BJ (cell line): ENCODE measurements around the gene BCAS4. TPM values are rescaled to one million over a fixed set of nuclear protein-coding genes. Genes with fewer than 3 reads are reported as not detected.
A peak's percentile ranks its signal among the peaks of the same experiment; 100 is the strongest.

ENCODE experiments used
- CTCF ChIA-PET: fragments of 350-600 bp; formaldehyde crosslinking; extraction: SDS; loops from one replicate; lab custom pipeline; 2021; ENCODE audit warnings: antibody characterized with exemption, inconsistent platforms; lab: Yijun Ruan, JAX
- POLR2A ChIA-PET: fragments of 300-600 bp; sonication (Branson Sonifier 250); formaldehyde crosslinking; extraction: SDS; loops from one replicate; lab custom pipeline; 2021; ENCODE audit warnings: antibody characterized with exemption; lab: Charles Lee
- DNase-seq: peaks from one replicate; pipeline ENCODE4 v3.0.0-alpha.2; 2011; ENCODE audit warnings: low read depth
- H3K27me3 ChIP-seq: 2 replicates; pipeline ENCODE4 v1.6.0; 2011; ENCODE audit warnings: low read length; ENCODE audit not compliant: control insufficient read depth, insufficient read depth
- H3K36me3 ChIP-seq: 2 replicates; pipeline ENCODE4 v1.5.1; 2011; ENCODE audit warnings: low read length; ENCODE audit not compliant: control insufficient read depth, insufficient read depth
- H3K4me3 ChIP-seq: 2 replicates; pipeline ENCODE4 v1.5.1; 2011; ENCODE audit warnings: low read depth, mild to moderate bottlenecking, control low read depth, low read length
- polyA plus RNA-seq: library from polyadenylated mRNA; depleted of rRNA; stranded (reverse); fragments of >200 nt; gene quantifications from 2 replicates; pipeline ENCODE4 v1.2.3, GENCODE V29; 2011
- TF ChIP-seq, protein P1 (sequence below): IDR thresholded peaks from 2 replicates; pipeline ENCODE4 v1.5.1; 2011; ENCODE audit warnings: low read depth, mild to moderate bottlenecking, control low read depth, inconsistent platforms, low read length, moderate library complexity; ENCODE audit not compliant: insufficient read depth

BCAS4 gene
- polyA plus RNA-seq, 1 experiment = 31.6 TPM

DNA sequence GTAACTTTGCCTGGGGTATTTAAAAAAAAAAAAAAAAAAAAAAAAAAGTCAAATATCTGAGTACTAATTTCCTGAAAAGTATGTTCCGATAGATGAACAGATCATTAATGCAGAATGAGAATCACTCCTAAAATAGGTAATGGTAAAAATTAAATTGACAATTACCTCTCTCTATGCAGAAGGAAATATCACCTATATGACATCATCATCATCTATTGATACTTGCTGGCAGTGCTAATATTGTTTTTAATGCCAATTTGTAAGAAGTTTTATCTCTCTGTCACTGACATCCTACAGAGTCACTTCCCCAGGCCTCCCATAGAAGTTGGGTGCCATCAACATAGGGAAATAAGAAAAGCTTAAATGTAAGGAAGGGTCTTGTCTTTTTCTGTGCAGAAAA lies 106.4 kb downstream of the BCAS4 start:
- H3K27me3 ChIP-seq = no peaks in the 10 kb centered on the region
- DNase-seq = no peak
- no peak overlapping the region for H3K4me3 ChIP-seq
- CTCF ChIA-PET = interaction anchor here (2.0 kb wide), 1 partner anchor 11 kb away, joined by 6 read pairs; no protein-coding TSS in a partner anchor
- TF ChIP-seq, protein P1, sequence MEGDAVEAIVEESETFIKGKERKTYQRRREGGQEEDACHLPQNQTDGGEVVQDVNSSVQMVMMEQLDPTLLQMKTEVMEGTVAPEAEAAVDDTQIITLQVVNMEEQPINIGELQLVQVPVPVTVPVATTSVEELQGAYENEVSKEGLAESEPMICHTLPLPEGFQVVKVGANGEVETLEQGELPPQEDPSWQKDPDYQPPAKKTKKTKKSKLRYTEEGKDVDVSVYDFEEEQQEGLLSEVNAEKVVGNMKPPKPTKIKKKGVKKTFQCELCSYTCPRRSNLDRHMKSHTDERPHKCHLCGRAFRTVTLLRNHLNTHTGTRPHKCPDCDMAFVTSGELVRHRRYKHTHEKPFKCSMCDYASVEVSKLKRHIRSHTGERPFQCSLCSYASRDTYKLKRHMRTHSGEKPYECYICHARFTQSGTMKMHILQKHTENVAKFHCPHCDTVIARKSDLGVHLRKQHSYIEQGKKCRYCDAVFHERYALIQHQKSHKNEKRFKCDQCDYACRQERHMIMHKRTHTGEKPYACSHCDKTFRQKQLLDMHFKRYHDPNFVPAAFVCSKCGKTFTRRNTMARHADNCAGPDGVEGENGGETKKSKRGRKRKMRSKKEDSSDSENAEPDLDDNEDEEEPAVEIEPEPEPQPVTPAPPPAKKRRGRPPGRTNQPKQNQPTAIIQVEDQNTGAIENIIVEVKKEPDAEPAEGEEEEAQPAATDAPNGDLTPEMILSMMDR = no peak
- POLR2A ChIA-PET = no interaction called here
- H3K36me3 ChIP-seq = peaks cover 17% of the 10 kb centered on the region

DNA sequence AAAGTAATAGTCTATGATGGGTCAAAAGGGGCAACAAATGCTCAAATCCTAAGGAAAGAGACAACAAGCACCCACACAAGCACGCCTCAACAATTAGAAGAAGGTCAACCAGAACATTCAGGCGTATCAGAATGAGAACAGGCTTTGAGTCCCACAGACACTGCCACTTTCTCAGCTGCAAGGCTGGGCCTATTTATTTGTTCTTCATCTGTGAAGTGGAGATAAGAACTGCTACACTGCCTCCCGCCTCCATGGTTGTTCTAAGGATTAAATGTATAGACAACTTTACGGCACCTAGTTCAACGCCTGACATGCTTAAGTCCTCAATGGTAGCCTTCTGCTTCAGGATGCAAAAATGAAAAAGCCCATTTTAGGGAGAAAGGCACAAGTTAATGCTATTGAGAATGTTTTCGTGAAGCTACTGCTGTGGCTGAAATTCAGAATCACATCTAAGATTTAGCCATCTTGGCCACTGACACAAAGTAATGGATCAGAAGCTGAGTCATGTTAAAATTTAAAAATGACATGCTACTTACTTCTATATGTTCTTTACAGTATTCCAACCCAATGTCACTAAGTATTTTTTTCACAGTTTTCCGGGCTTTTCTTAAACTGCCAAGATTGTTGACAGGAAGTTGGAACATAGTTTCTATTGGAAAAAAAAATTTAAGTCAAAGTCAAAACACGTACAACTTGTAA lies 108.6 kb downstream of the BCAS4 start:
- POLR2A ChIA-PET = no interaction called here
- no peak overlapping the region for H3K4me3 ChIP-seq
- H3K36me3 ChIP-seq = peaks cover 9% of the 10 kb centered on the region
- CTCF ChIA-PET = interaction anchor here (0.8 to 1.5 kb wide), 3 partner anchors 11 to 26 kb away, joined by 3 to 4 read pairs (median 3); no protein-coding TSS in a partner anchor
- TF ChIP-seq, protein P1 = no peak
- H3K27me3 ChIP-seq = no peaks in the 10 kb centered on the region
- no peak for DNase-seq

DNA sequence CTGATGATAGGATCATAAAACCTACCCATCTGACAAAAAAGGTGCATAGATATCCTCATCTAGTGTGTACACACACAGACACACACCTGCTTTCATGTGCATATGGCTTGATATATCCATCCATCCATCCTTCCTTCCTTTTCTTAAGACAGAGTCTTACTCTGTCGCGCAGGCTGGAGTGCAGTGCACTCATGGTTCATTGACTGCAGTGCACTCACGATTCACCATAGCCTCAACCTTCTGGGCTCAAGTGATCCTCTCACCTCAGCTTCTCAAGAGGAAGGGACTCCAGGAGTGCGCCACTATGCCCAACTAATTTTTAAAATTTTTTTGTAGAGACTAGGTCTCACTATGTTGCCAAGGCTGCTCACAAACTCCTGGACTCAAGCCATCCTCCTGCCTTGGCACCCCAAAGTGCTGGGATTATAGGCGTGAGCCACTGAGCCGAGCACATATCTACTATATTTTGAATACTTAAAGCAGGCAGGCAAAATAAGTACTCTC lies 109.3 kb downstream of the BCAS4 start:
- TF ChIP-seq, protein P1 = no peak
- POLR2A ChIA-PET = no interaction called here

DNA sequence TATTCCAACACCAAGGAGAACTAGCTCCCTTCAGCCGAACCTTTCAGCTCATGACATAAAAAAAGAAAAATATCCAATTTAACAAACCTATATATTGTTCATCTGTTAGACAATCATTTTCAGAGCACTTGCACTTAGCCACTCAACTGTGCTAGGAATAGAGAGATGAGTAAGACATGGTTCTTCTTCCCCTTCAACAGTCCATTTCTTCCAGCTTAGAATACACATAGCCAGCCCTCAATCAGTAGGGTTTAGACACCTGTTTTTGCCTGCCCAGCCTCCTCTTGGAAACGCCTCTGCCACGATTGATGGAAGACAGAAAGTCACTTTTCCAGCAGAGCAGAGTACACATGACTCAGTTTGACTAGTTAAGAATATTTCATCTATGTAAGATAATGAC lies 114.6 kb downstream of the BCAS4 start:
- ChIA-PET POLR2A (no interaction called here), CTCF (interaction anchor here (1.2 to 2.8 kb wide), 4 partner anchors 12 to 115 kb away, joined by 4 to 15 read pairs (median 6); partner anchors contain the start of gene BCAS4)
- Histone ChIP-seq H3K27me3 (no peaks in the 10 kb centered on the region), H3K36me3 (peaks cover 2% of the 10 kb centered on the region; the same call in 1 of the 2 replicates), H3K4me3 (no peak overlapping the region)
- TF ChIP-seq, protein P1 = no peak
- DNase-seq = no peak

More for the DNA sequence above, 109.3 kb downstream of the BCAS4 start:
- CTCF ChIA-PET = no interaction called here
- H3K36me3 ChIP-seq = peaks cover 8% of the 10 kb centered on the region
- H3K4me3 ChIP-seq = no peak overlapping the region
- DNase-seq = no peak
- no peaks in the 10 kb centered on the region for H3K27me3 ChIP-seq

DNA sequence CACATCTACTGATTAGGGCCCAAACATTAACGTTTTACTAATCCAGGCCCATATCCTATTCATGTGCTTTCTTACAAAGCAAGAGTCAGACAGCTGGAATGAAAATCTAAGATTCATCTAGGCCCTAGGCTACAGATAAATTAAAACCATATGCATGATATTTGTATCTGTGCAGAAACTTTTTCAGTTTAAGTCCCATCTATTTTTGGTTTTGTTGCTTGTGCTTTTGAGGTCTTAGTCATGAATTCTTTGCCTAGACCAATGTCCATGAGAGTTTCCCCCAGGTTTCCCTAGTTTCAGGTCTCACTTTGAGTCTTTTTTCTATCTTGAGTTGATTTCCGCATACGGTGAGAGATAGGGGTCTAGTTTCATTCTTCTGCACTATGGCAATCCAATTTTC lies 116.2 kb downstream of the BCAS4 start:
- DNase-seq = peak; percentile 93
- TF ChIP-seq, protein P1 = no peak
- no peaks in the 10 kb centered on the region for H3K27me3 ChIP-seq
- H3K4me3 ChIP-seq = no peak overlapping the region
- H3K36me3 ChIP-seq = peaks cover 2% of the 10 kb centered on the region; the same call in 1 of the 2 replicates
- ChIA-PET POLR2A (no interaction called here), CTCF (interaction anchor here (0.9 to 2.8 kb wide), 6 partner anchors 13 to 117 kb away, joined by 3 to 15 read pairs (median 4); partner anchors contain the start of gene BCAS4)
